IPS-18c (cell line): ENCODE data around the gene TNNI3.

Experiments
- H3K4me3 ChIP-seq: 2 replicates; pipeline ENCODE4 v1.7.0; 2013; ENCODE audit warnings: low read depth, mild to moderate bottlenecking, low read length, moderate library complexity; ENCODE audit not compliant: insufficient read depth
- H3K9me3 ChIP-seq: one replicate; pipeline ENCODE4 v1.6.1; 2013; ENCODE audit warnings: mild to moderate bottlenecking, low read length, moderate library complexity; ENCODE audit not compliant: control insufficient read depth, insufficient read depth

Gene TNNI3

GRCh38 chr19:55132453-55133129 is 24.9 kb downstream of the TNNI3 start:
- H3K9me3 ChIP-seq = no peaks in the 10 kb centered on the region
- no peak overlapping the region for H3K4me3 ChIP-seq

- no peak overlapping the region for H3K4me3 ChIP-seq
- no peaks in the 10 kb centered on the region for H3K9me3 ChIP-seq
Observed at GRCh38 chr19:55131421-55131820, 26.1 kb downstream of the TNNI3 start.

- Histone ChIP-seq H3K4me3 (peak overlapping the region; percentile 77; the same call in 1 of the 2 replicates), H3K9me3 (no peaks in the 10 kb centered on the region)
Observed at GRCh38 chr19:55119053-55119452, 38.5 kb downstream of the TNNI3 start.

GRCh38 chr19:55118401-55118991 is 39.0 kb downstream of the TNNI3 start:
- peak overlapping the region; percentile 77 for H3K4me3 ChIP-seq
- H3K9me3 ChIP-seq = no peaks in the 10 kb centered on the region

GRCh38 chr19:55117663-55118391 is 39.7 kb downstream of the TNNI3 start:
- H3K4me3 ChIP-seq = peak overlapping the region; percentile 77
- no peaks in the 10 kb centered on the region for H3K9me3 ChIP-seq

- H3K9me3 ChIP-seq = no peaks in the 10 kb centered on the region
Observed at GRCh38 chr19:55116859-55117662, 40.5 kb downstream of the TNNI3 start, which contains the start of gene PPP1R12C. TSS of gene PPP1R12C (minus strand) at chr19:55117637. CDS start at chr19:55117543, 94 bp downstream.

GRCh38 chr19:55116232-55116858 is 41.2 kb downstream of the TNNI3 start:
- Histone ChIP-seq H3K4me3 (peak overlapping the region; percentile 86), H3K9me3 (no peaks in the 10 kb centered on the region)

More at GRCh38 chr19:55116859-55117662, 40.5 kb downstream of the TNNI3 start, which contains the start of gene PPP1R12C:
- H3K4me3 ChIP-seq = peak within 1 kb of the TSS; percentile 86

- Histone ChIP-seq H3K9me3 (no peaks in the 10 kb centered on the region), H3K4me3 (peak overlapping the region; percentile 86)
Observed at GRCh38 chr19:55115446-55116065, 42.0 kb downstream of the TNNI3 start.

- H3K4me3 ChIP-seq = no peak overlapping the region
Observed at GRCh38 chr19:55114566-55115145, 42.9 kb downstream of the TNNI3 start.

GRCh38 chr19:55113570-55114039 is 43.9 kb downstream of the TNNI3 start:
- Histone ChIP-seq H3K4me3 (no peak overlapping the region), H3K9me3 (no peaks in the 10 kb centered on the region)

More at GRCh38 chr19:55114566-55115145, 42.9 kb downstream of the TNNI3 start:
- H3K9me3 ChIP-seq = no peaks in the 10 kb centered on the region

- Histone ChIP-seq H3K4me3 (no peak overlapping the region), H3K9me3 (no peaks in the 10 kb centered on the region)
Observed at GRCh38 chr19:55112777-55113569, 44.6 kb downstream of the TNNI3 start.

GRCh38 chr19:55112246-55112776 is 45.2 kb downstream of the TNNI3 start:
- Histone ChIP-seq H3K9me3 (no peaks in the 10 kb centered on the region), H3K4me3 (no peak overlapping the region)

- Histone ChIP-seq H3K9me3 (no peaks in the 10 kb centered on the region), H3K4me3 (no peak overlapping the region)
Observed at GRCh38 chr19:55111238-55111831, 46.2 kb downstream of the TNNI3 start.

GRCh38 chr19:55109527-55110291 is 47.8 kb downstream of the TNNI3 start:
- no peaks in the 10 kb centered on the region for H3K9me3 ChIP-seq

More at GRCh38 chr19:55109527-55110291, 47.8 kb downstream of the TNNI3 start:
- no peak overlapping the region for H3K4me3 ChIP-seq
